HG02938 (cell line): Measurements from ENCODE around the gene SNTG2.

ENCODE experiments used
- ATAC-seq: cut with Tn5 transposase; IDR thresholded peaks from one replicate; pipeline ENCODE4 v1.9.1; 2021; ENCODE audit warnings: mild to moderate bottlenecking, moderate library complexity; ENCODE audit not compliant: unreplicated experiment

SNTG2 gene

DNA sequence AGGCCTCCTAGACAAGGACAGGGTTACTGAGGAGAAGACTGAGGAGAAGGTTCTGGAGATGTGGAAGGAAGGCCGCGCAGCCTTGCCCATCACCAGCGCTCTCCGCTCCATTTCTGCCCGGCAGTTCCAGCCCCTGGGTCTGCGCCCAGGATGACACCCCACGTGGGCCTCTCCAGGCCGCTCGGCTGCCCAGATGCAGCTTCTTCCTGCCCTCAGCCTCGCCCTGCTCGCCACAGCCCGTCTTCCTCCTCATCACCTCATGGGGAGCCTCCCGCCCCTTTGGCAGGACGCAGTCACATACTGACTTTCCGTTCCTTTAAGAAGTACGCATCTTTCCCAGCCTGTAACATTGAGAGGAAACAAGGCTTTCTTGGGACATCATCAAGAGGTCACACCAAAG lies 37.1 kb downstream of the SNTG2 start:
- no peak for ATAC-seq

- no peak for ATAC-seq
These were observed 39.3 kb downstream of the SNTG2 start for GRCh38 chr2:989781-990467.

DNA sequence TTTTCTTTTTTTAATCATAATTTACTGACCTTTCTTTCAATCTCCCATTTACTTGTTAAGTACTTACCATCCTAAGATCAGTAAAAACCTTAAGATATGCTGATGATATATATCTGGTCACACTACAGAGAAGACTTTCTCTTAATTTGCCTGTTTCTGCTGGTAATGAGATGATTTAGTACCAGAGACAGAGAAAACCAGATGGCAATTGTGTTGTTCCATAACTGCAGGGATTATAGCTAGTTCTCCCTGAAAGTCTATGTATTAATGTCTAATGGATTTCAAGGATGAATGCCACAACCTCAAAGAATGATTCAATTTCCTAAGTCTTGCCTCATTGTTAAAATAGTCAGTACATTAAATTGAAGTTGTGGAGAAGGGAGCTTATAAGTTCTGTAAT lies 40.3 kb downstream of the SNTG2 start:
- ATAC-seq, result no peak

GRCh38 chr2:1002350-1002749 lies 51.7 kb downstream of the SNTG2 start:
- ATAC-seq, result no peak

DNA sequence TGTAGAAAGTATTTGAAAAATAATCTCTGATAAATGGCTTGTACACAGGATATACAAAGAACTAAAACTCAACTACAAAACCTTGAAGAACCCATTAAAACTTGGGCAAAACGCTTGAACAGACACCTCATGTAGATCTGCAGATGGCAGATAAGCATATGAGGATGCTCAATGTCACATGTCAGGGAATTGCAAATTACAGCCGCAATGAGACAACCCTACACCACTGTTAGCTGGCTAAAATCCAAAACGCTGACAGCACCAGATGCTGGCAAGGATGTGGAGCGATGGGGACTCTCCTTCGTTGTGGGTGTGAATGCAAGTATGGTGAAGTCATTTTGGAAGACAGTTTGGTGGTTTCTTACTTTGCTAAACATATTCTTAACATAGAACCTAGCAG lies 53.7 kb downstream of the SNTG2 start:
- ATAC-seq, result no peak

GRCh38 chr2:1010415-1010930 lies 59.8 kb downstream of the SNTG2 start:
- ATAC-seq, result no peak

GRCh38 chr2:1011006-1011405 lies 60.4 kb downstream of the SNTG2 start:
- no peak for ATAC-seq

- no peak for ATAC-seq
These were observed 61.3 kb downstream of the SNTG2 start for GRCh38 chr2:1011985-1012384.

DNA sequence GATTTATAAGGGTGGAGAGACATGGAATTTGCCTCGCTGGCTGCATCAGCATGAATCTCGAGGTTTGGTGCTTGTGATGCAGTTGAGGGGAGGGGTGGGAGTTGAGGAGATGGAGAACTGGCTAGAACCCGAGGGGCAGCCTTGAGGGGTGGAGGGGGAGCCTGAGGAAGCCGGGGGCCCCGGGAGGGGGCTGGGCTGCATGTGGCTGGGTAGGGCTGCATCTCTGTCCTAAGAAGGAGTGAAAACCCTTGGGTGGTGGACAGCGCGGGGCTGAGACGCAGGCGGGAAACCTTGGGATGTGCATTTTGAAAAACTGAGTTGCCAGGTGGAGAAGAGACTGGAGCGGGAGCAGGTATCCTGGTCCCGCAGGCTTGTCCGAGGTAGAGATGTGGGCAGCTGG lies 64.2 kb downstream of the SNTG2 start:
- no peak for ATAC-seq

GRCh38 chr2:1016500-1016899 lies 65.9 kb downstream of the SNTG2 start:
- ATAC-seq, result no peak

GRCh38 chr2:1017827-1018226 lies 67.2 kb downstream of the SNTG2 start:
- ATAC-seq, result no peak

- ATAC-seq, result no peak
These were observed 69.6 kb downstream of the SNTG2 start for GRCh38 chr2:1020206-1020605.

DNA sequence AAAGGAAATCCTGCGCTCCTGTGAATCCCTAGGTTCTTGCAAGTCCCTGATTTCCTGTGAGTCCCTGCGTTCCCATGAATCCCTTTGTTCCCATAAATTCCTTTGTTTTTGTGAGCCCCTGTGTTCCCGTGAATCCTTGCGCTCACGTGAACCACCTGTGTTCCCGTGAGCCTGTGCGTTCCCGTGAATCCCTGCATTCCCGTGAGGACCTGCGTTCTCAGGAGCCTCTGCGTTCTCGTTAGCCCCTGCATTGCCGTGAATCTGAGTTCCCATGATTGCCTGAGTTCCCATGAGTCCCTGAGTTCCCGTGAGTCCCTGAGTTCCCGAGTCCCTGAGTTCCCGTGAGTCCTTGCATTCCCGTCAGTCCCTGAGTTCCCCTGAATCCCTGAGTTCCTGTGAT lies 71.5 kb downstream of the SNTG2 start:
- ATAC-seq, result no peak

GRCh38 chr2:1024981-1025380 lies 74.3 kb downstream of the SNTG2 start:
- no peak for ATAC-seq

GRCh38 chr2:1026141-1026540 lies 75.5 kb downstream of the SNTG2 start:
- no peak for ATAC-seq

- no peak for ATAC-seq
These were observed 78.2 kb downstream of the SNTG2 start for GRCh38 chr2:1028831-1029230.

- no peak for ATAC-seq
These were observed 81.4 kb downstream of the SNTG2 start for GRCh38 chr2:1032030-1032429.

DNA sequence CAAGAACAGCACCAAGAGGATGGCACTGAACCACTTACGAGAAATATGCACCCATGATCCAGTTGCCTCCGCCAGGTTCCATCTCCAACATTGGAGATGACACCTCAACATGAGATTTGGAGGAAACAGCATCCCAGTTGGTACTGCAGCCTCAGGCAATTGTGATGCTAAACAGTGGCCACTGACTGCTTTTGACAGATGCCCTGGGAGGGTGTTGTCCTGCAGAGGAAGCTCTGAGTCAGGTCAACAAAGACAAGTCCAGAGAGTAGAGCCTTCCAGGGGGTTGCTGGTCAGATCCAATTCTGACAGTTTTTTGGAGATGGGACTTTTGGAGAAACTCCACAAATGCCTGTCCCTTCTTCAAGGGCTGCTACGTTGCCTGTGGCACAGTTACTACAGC lies 82.4 kb downstream of the SNTG2 start:
- ATAC-seq, result no peak

DNA sequence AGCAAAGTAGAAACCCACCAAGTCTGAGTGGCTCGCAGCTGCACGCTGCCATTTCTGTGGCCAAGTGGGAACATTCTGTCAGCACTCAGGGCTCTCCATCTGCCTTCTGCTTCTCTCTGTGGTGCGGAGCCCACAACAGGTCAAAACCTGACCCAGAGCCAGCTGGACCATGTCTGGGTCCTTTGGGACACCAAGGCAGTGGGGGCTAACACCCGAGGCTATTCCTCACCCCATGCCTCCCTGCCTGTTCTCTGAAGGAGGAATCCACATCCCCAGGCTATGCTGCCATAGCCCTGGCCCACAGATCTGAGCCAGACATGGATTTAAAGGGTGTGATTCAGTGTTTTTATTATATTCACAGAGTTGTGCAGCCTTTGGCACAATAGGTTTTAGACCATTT lies 86.4 kb downstream of the SNTG2 start:
- ATAC-seq, result no peak

- ATAC-seq, result no peak
These were observed 88.9 kb downstream of the SNTG2 start for GRCh38 chr2:1039549-1039948.

- ATAC-seq, result no peak
These were observed 90.6 kb downstream of the SNTG2 start for GRCh38 chr2:1041012-1041805.

- ATAC-seq, result peak; percentile 91
These were observed 94.5 kb downstream of the SNTG2 start for GRCh38 chr2:1045109-1045508.
